WTC11 (cell line): ENCODE results near the gene C1orf167. TPM values are rescaled to one million over a fixed set of nuclear protein-coding genes. Genes with fewer than 3 reads are reported as not detected.

Experiments used
- CBFB ChIP-seq: sonication (generic); formaldehyde crosslinking; IDR thresholded peaks from 2 replicates; pipeline ENCODE4 v1.8.1; 2022; ENCODE audit warnings: mild to moderate bottlenecking, low read depth, missing genetic modification reagents
- ELF4 ChIP-seq: sonication (generic); formaldehyde crosslinking; IDR thresholded peaks from 2 replicates; pipeline ENCODE4 v1.8.1; 2022; ENCODE audit warnings: low read depth, mild to moderate bottlenecking, moderate library complexity, missing genetic modification reagents
- FOXJ3 ChIP-seq: sonication (generic); formaldehyde crosslinking; IDR thresholded peaks from 2 replicates; pipeline ENCODE4 v1.9.0; 2021; ENCODE audit warnings: missing genetic modification reagents, mild to moderate bottlenecking, borderline replicate concordance
- FOXK1 ChIP-seq: sonication (generic); formaldehyde crosslinking; IDR thresholded peaks from 2 replicates; pipeline ENCODE4 v1.8.0; 2022; ENCODE audit warnings: mild to moderate bottlenecking, moderate library complexity, missing genetic modification reagents
- FOXP1 ChIP-seq: sonication (generic); formaldehyde crosslinking; IDR thresholded peaks from 2 replicates; pipeline ENCODE4 v1.8.0; 2022; ENCODE audit warnings: missing genetic modification reagents, mild to moderate bottlenecking, moderate library complexity, borderline replicate concordance
- MYBL2 ChIP-seq: sonication (generic); formaldehyde crosslinking; IDR thresholded peaks from 2 replicates; pipeline ENCODE4 v1.8.1; 2023; ENCODE audit warnings: mild to moderate bottlenecking, moderate library complexity, missing genetic modification reagents
- NR1H2 ChIP-seq: sonication (generic); formaldehyde crosslinking; IDR thresholded peaks from 2 replicates; pipeline ENCODE4 v1.9.0; 2021; ENCODE audit warnings: mild to moderate bottlenecking, moderate library complexity, missing genetic modification reagents
- RELA ChIP-seq: sonication (generic); formaldehyde crosslinking; IDR thresholded peaks from 2 replicates; pipeline ENCODE4 v1.8.1; 2022; ENCODE audit warnings: missing genetic modification reagents, mild to moderate bottlenecking, borderline replicate concordance
- SP1 ChIP-seq: sonication (generic); formaldehyde crosslinking; conservative IDR thresholded peaks from 2 replicates; pipeline ENCODE4 v1.8.1; 2022; ENCODE audit warnings: missing genetic modification reagents
- total RNA-seq: library from RNA; stranded (reverse); gene quantifications from 3 replicates; pipeline ENCODE4 v1.2.3, GENCODE V29; 2021
- TF ChIP-seq, protein P1 (sequence below): sonication (generic); formaldehyde crosslinking; IDR thresholded peaks from 2 replicates; pipeline ENCODE4 v1.8.0; 2022; ENCODE audit warnings: mild to moderate bottlenecking, missing genetic modification reagents
- TF ChIP-seq, protein P2 (sequence below): sonication (generic); formaldehyde crosslinking; IDR thresholded peaks from 2 replicates; pipeline ENCODE4 v1.8.1; 2023; ENCODE audit warnings: mild to moderate bottlenecking, moderate library complexity, missing genetic modification reagents
- TF ChIP-seq, protein P3 (sequence below): sonication (generic); formaldehyde crosslinking; IDR thresholded peaks from 2 replicates; pipeline ENCODE4 v1.8.0; 2022; ENCODE audit warnings: missing genetic modification reagents
- TF ChIP-seq, protein P4 (sequence below): fragments of 250-450 bp; sonication (Bioruptor Pico); IDR thresholded peaks from 2 replicates; pipeline ENCODE4 v1.9.0; 2021; ENCODE audit warnings: mild to moderate bottlenecking, borderline replicate concordance
- TF ChIP-seq, protein P5 (sequence below): sonication (generic); formaldehyde crosslinking; conservative IDR thresholded peaks from 2 replicates; pipeline ENCODE4 v1.8.1; 2022; ENCODE audit warnings: mild to moderate bottlenecking, missing genetic modification reagents
- TF ChIP-seq, protein P6 (sequence below): sonication (generic); formaldehyde crosslinking; IDR thresholded peaks from 2 replicates; pipeline ENCODE4 v1.8.1; 2022; ENCODE audit warnings: mild to moderate bottlenecking, moderate library complexity, missing genetic modification reagents
- TF ChIP-seq, protein P7 (sequence below): fragments of 250-450 bp; sonication (Bioruptor Pico); IDR thresholded peaks from 2 replicates; pipeline ENCODE4 v1.9.0; 2021; ENCODE audit warnings: mild to moderate bottlenecking
- TF ChIP-seq, protein P8 (sequence below): sonication (generic); formaldehyde crosslinking; IDR thresholded peaks from 2 replicates; pipeline ENCODE4 v1.8.1; 2022; ENCODE audit warnings: low read depth, missing genetic modification reagents, borderline replicate concordance
- TF ChIP-seq, protein P9 (sequence below): fragments of 250-450 bp; sonication (Bioruptor Pico); IDR thresholded peaks from 2 replicates; pipeline ENCODE4 v1.9.0; 2021; ENCODE audit warnings: mild to moderate bottlenecking
- TF ChIP-seq, protein P10 (sequence below): fragments of 250-450 bp; sonication (Bioruptor Pico); IDR thresholded peaks from 2 replicates; pipeline ENCODE4 v2.1.2; 2022; ENCODE audit warnings: mild to moderate bottlenecking, moderate library complexity

The C1orf167 gene
- total RNA-seq, 1 experiment from 2014 or later: 1.2 TPM

DNA sequence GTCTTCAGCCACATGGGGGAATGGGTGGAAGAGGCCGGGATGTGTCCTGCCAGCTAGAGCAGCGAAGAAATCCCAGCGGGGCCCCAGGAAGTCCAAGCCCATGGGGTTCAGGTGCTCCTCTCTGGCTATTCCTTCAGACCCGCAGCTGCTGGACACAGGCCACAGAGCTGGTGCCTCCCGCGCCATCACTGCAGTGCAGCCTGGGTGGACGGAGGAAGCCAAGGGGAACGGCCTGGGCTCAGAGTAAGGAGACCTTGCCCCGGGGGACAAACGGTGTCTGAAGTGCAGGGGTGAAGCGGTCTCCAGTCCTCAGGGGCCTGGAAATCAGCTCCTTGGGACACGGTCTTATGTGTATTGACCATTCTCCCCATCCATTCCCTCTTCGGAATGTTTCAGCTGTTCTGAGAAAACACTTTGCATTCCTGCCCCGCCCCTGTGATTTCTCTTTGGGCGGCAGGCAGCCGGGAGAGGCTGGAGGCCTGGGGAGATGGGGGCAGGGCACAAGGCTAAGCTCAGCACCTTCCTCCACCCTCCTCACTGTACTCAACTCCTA lies 25.3 kb downstream of the C1orf167 start (continued):
- TF ChIP-seq, protein P1, sequence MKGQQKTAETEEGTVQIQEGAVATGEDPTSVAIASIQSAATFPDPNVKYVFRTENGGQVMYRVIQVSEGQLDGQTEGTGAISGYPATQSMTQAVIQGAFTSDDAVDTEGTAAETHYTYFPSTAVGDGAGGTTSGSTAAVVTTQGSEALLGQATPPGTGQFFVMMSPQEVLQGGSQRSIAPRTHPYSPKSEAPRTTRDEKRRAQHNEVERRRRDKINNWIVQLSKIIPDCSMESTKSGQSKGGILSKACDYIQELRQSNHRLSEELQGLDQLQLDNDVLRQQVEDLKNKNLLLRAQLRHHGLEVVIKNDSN (CRISPR knock-in tag): no peak
- TF ChIP-seq, protein P2, sequence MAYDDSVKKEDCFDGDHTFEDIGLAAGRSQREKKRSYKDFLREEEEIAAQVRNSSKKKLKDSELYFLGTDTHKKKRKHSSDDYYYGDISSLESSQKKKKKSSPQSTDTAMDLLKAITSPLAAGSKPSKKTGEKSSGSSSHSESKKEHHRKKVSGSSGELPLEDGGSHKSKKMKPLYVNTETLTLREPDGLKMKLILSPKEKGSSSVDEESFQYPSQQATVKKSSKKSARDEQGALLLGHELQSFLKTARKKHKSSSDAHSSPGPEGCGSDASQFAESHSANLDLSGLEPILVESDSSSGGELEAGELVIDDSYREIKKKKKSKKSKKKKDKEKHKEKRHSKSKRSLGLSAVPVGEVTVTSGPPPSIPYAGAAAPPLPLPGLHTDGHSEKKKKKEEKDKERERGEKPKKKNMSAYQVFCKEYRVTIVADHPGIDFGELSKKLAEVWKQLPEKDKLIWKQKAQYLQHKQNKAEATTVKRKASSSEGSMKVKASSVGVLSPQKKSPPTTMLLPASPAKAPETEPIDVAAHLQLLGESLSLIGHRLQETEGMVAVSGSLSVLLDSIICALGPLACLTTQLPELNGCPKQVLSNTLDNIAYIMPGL (CRISPR knock-in tag): no peak
- no peak for TF ChIP-seq FOXJ3
- TF ChIP-seq FOXP1: no peak
- 0 out of 2 replicates have a peak, but pooled peaks have one; percentile 17 for TF ChIP-seq MYBL2 (CRISPR knock-in tag)
- no peak for TF ChIP-seq NR1H2
- TF ChIP-seq SP1: peak; percentile 57; the same call in 1 of the 2 replicates
- no peak for TF ChIP-seq RELA (CRISPR knock-in tag)
- TF ChIP-seq, protein P3, sequence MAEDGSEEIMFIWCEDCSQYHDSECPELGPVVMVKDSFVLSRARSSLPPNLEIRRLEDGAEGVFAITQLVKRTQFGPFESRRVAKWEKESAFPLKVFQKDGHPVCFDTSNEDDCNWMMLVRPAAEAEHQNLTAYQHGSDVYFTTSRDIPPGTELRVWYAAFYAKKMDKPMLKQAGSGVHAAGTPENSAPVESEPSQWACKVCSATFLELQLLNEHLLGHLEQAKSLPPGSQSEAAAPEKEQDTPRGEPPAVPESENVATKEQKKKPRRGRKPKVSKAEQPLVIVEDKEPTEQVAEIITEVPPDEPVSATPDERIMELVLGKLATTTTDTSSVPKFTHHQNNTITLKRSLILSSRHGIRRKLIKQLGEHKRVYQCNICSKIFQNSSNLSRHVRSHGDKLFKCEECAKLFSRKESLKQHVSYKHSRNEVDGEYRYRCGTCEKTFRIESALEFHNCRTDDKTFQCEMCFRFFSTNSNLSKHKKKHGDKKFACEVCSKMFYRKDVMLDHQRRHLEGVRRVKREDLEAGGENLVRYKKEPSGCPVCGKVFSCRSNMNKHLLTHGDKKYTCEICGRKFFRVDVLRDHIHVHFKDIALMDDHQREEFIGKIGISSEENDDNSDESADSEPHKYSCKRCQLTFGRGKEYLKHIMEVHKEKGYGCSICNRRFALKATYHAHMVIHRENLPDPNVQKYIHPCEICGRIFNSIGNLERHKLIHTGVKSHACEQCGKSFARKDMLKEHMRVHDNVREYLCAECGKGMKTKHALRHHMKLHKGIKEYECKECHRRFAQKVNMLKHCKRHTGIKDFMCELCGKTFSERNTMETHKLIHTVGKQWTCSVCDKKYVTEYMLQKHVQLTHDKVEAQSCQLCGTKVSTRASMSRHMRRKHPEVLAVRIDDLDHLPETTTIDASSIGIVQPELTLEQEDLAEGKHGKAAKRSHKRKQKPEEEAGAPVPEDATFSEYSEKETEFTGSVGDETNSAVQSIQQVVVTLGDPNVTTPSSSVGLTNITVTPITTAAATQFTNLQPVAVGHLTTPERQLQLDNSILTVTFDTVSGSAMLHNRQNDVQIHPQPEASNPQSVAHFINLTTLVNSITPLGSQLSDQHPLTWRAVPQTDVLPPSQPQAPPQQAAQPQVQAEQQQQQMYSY (CRISPR knock-in tag): no peak
- TF ChIP-seq, protein P4, sequence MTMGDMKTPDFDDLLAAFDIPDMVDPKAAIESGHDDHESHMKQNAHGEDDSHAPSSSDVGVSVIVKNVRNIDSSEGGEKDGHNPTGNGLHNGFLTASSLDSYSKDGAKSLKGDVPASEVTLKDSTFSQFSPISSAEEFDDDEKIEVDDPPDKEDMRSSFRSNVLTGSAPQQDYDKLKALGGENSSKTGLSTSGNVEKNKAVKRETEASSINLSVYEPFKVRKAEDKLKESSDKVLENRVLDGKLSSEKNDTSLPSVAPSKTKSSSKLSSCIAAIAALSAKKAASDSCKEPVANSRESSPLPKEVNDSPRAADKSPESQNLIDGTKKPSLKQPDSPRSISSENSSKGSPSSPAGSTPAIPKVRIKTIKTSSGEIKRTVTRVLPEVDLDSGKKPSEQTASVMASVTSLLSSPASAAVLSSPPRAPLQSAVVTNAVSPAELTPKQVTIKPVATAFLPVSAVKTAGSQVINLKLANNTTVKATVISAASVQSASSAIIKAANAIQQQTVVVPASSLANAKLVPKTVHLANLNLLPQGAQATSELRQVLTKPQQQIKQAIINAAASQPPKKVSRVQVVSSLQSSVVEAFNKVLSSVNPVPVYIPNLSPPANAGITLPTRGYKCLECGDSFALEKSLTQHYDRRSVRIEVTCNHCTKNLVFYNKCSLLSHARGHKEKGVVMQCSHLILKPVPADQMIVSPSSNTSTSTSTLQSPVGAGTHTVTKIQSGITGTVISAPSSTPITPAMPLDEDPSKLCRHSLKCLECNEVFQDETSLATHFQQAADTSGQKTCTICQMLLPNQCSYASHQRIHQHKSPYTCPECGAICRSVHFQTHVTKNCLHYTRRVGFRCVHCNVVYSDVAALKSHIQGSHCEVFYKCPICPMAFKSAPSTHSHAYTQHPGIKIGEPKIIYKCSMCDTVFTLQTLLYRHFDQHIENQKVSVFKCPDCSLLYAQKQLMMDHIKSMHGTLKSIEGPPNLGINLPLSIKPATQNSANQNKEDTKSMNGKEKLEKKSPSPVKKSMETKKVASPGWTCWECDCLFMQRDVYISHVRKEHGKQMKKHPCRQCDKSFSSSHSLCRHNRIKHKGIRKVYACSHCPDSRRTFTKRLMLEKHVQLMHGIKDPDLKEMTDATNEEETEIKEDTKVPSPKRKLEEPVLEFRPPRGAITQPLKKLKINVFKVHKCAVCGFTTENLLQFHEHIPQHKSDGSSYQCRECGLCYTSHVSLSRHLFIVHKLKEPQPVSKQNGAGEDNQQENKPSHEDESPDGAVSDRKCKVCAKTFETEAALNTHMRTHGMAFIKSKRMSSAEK (CRISPR knock-in tag): no peak
- TF ChIP-seq, protein P5, sequence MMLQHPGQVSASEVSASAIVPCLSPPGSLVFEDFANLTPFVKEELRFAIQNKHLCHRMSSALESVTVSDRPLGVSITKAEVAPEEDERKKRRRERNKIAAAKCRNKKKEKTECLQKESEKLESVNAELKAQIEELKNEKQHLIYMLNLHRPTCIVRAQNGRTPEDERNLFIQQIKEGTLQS: no peak
- no peak for TF ChIP-seq FOXK1
- TF ChIP-seq, protein P6, sequence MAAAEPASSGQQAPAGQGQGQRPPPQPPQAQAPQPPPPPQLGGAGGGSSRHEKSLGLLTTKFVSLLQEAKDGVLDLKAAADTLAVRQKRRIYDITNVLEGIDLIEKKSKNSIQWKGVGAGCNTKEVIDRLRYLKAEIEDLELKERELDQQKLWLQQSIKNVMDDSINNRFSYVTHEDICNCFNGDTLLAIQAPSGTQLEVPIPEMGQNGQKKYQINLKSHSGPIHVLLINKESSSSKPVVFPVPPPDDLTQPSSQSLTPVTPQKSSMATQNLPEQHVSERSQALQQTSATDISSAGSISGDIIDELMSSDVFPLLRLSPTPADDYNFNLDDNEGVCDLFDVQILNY (CRISPR knock-in tag): no peak
- TF ChIP-seq, protein P7, sequence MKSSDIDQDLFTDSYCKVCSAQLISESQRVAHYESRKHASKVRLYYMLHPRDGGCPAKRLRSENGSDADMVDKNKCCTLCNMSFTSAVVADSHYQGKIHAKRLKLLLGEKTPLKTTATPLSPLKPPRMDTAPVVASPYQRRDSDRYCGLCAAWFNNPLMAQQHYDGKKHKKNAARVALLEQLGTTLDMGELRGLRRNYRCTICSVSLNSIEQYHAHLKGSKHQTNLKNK: no peak
- TF ChIP-seq, protein P8, sequence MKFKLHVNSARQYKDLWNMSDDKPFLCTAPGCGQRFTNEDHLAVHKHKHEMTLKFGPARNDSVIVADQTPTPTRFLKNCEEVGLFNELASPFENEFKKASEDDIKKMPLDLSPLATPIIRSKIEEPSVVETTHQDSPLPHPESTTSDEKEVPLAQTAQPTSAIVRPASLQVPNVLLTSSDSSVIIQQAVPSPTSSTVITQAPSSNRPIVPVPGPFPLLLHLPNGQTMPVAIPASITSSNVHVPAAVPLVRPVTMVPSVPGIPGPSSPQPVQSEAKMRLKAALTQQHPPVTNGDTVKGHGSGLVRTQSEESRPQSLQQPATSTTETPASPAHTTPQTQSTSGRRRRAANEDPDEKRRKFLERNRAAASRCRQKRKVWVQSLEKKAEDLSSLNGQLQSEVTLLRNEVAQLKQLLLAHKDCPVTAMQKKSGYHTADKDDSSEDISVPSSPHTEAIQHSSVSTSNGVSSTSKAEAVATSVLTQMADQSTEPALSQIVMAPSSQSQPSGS (CRISPR knock-in tag): no peak
- TF ChIP-seq, protein P9, sequence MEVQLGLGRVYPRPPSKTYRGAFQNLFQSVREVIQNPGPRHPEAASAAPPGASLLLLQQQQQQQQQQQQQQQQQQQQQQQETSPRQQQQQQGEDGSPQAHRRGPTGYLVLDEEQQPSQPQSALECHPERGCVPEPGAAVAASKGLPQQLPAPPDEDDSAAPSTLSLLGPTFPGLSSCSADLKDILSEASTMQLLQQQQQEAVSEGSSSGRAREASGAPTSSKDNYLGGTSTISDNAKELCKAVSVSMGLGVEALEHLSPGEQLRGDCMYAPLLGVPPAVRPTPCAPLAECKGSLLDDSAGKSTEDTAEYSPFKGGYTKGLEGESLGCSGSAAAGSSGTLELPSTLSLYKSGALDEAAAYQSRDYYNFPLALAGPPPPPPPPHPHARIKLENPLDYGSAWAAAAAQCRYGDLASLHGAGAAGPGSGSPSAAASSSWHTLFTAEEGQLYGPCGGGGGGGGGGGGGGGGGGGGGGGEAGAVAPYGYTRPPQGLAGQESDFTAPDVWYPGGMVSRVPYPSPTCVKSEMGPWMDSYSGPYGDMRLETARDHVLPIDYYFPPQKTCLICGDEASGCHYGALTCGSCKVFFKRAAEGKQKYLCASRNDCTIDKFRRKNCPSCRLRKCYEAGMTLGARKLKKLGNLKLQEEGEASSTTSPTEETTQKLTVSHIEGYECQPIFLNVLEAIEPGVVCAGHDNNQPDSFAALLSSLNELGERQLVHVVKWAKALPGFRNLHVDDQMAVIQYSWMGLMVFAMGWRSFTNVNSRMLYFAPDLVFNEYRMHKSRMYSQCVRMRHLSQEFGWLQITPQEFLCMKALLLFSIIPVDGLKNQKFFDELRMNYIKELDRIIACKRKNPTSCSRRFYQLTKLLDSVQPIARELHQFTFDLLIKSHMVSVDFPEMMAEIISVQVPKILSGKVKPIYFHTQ (CRISPR knock-in tag): no peak
- no peak for TF ChIP-seq ELF4 (CRISPR knock-in tag)
- no peak for TF ChIP-seq CBFB
- TF ChIP-seq, protein P10, sequence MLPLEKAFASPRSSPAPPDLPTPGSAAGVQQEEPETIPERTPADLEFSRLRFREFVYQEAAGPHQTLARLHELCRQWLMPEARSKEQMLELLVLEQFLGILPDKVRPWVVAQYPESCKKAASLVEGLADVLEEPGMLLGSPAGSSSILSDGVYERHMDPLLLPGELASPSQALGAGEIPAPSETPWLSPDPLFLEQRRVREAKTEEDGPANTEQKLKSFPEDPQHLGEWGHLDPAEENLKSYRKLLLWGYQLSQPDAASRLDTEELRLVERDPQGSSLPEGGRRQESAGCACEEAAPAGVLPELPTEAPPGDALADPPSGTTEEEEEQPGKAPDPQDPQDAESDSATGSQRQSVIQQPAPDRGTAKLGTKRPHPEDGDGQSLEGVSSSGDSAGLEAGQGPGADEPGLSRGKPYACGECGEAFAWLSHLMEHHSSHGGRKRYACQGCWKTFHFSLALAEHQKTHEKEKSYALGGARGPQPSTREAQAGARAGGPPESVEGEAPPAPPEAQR: no peak
